22Rv1 (cell line): Measurements from ENCODE around the gene TGFBR2.

ENCODE experiments used
- ZFX ChIP-seq: fragments of 450-650 bp; IDR thresholded peaks from 2 replicates; pipeline ENCODE4 v1.6.1; 2017; ENCODE audit warnings: antibody characterized with exemption, borderline replicate concordance
- TF ChIP-seq, protein P1 (sequence below): fragments of 450-650 bp; IDR thresholded peaks from 2 replicates; pipeline ENCODE4 v1.5.1; 2017; ENCODE audit warnings: mild to moderate bottlenecking

- TF ChIP-seq, protein P1, sequence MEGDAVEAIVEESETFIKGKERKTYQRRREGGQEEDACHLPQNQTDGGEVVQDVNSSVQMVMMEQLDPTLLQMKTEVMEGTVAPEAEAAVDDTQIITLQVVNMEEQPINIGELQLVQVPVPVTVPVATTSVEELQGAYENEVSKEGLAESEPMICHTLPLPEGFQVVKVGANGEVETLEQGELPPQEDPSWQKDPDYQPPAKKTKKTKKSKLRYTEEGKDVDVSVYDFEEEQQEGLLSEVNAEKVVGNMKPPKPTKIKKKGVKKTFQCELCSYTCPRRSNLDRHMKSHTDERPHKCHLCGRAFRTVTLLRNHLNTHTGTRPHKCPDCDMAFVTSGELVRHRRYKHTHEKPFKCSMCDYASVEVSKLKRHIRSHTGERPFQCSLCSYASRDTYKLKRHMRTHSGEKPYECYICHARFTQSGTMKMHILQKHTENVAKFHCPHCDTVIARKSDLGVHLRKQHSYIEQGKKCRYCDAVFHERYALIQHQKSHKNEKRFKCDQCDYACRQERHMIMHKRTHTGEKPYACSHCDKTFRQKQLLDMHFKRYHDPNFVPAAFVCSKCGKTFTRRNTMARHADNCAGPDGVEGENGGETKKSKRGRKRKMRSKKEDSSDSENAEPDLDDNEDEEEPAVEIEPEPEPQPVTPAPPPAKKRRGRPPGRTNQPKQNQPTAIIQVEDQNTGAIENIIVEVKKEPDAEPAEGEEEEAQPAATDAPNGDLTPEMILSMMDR: no peak
- no peak for TF ChIP-seq ZFX
These were observed 74.6 kb downstream of the TGFBR2 start for GRCh38 chr3:30680789-30681648.
